ENCODE measurements around the gene ADAMTS17.
"Not testable (repeated sequence)": the region's sequence is repeated elsewhere in the genome, so short reads cannot be mapped to it uniquely, and the experiment has no call there.

The ADAMTS17 gene

DNA sequence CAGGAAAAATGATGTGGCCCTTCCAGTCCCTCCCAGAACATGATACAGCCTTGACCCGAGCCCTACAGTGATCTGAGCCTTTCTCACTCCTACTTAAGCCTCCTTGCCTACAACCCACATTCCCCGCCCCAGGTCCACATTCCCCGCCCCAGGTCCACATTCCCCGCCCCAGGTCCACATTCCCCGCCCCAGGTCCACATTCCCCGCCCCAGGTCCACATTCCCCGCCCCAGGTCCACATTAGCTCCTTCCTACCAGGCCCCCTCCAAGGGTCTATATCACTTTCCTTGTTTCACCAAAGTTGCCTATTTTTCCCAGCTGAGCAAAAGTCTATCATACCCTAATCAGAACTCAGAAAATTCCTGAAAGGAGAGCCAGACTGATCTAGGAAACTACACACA, 2.3 kb downstream of the ADAMTS17 start:
- not testable (repeated sequence) for DNase-seq (ENCODE audit: low read depth in 3 of 3)

DNA sequence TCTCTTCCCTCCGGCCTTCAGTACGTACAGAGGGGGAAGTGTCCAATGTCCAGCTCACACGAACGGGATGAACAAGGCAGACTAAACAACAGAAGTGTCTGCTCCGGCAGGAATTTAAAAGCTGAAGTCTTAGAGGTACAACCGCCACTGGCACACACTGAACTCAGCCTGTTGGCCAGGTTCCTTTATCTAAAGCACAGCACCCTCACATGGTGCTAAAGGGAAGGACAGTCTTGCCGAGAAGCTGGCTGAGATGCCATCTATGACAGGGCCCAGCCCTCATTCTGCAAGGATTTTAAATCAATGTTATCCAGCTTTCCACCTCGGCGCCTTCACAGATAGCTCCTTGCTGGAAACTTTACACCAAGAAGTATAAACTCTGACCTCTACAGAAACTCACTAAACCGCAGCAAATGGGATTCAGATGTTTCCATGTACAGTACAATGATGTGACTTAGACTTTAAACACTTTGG, 2.8 kb downstream of the ADAMTS17 start:
- DNase-seq (ENCODE audit: low read depth in 3 of 3), result no peak

DNA sequence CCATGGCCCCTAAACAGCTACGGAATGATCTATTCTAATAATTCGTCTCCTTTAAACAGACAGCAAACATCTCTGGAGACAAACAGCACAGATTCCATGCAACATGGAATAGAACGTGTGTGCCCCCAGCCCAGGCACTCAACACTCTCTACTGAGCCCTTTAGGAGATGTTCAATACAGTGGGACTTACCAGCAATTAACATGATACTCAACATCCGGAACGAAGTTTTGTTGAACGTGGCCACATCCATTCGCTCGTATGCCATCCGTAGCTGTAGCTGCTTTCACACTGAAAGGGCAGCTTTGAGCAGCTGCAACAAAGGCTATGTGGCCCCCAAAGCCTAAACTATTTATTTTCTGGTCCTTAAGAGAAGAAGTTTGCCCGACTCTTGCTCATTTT, 3.5 kb downstream of the ADAMTS17 start:
- no peak for DNase-seq (ENCODE audit: low read depth in 3 of 3)

DNA sequence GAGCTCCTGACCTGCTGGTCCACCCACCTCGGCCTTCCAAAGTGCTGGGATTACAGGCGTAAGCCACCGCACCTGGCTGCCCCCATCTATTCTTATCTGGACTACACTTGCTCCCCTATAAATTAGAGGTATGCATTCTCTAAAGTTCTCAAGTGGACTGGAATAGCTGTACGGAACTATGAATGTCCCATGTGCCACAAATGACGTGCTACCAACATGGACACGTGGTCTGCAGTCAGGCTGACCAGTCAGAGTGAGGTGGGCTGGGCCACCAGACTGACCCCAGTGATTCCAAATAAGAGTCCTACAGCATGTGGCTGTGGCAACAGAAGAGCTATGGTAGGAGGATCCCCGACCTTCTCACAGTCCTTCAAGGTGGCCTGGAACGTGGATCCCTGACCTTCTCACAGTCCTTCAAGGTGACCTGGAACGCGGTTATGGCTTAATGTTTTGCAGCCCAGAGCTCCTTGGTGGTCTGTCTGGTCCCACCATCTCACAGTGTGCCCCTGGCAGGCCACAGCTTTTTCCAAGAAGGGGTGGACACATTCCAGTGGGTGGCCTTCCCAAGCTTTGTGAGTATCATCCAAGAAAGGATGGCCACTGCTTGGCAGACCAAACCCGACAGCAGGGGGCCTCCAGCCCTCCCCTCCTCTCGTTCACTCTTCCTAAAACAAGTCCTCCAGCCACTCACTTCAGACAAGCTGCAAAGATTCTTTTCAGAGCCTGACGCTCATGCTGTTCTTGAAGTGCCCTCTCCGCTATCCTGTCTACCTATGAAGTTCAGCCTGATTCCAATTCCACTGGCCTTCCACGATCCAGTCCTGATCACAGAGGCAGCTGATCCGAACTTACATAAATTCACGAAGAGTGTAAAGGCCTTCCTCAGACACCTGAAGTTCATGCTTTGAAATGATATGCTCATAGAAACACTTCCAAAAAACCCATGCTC, 4.4 kb downstream of the ADAMTS17 start:
- no peak for DNase-seq (ENCODE audit: low read depth in 3 of 3)

DNA sequence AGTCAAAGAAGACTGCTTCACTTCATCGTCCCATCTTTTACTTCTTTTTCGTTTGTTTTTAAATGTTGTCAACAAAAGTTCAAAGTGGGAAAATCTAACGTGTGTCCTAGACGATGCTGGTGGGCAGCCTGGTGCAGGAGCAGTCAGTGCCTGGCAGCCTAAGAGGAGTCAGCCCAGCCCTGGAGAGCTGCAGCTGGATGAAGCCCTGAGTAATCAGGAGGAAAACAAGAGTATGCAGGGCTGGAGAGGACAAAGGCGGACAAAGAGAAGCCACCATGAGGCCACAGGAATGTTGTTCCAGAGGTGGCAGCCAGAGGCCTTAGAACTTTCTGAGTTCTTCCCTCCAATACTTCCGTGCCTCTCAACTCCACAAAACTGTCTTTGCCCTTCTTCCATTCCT, 5.7 kb downstream of the ADAMTS17 start:
- no peak for DNase-seq (ENCODE audit: low read depth in 3 of 3)

DNA sequence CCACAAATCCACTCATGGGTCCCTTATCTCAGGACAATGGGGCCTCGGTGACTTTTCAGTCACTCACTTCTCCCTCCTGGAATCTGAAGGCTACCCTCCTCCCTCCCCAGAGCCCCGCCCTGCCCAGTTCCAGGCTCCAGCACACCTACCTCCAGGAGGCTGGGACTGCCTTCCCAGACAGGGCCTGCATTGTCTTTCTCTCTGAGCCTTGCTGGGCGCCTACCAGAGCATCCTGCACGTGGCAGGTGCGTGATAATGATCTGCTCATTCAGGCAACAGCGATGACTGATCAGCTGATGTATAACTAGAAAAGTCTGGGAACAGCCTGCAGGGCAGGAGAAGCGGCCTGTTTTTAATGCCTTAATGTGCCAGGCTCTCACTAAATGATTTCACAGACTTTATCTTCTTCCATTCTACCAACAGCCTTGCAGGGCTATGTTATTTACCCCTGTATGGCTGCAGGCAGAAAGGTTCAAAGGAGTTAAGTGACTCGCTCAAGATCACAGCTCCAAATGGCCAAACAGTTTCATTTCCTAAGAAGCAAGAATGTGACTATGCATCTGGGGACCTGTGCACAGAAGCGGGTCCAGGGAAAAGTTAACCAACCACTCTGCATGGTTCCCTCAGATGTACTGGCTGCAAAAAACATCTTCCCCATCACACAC, 6.3 kb downstream of the ADAMTS17 start:
- no peak for DNase-seq (ENCODE audit: low read depth in 3 of 3)

DNA sequence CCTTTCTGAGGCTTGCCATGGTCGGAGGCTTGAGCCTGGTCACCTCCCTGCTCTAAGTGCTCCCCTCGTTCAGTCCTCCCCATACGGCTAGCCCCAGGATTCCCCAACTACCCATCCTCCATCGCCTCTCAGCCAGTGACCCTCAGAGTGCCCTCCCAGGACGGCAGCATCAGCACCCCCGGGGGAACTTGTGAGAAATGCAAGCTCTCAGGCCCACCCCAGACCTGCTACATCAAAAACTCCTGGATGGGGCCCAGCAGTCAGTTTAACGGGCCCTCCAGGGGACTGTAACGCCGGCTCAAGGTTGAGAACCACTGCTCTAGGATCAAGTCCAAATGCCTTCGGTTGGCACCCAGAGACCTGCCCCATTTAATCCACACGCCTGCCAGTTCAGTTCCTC, 6.9 kb downstream of the ADAMTS17 start:
- DNase-seq (ENCODE audit: low read depth in 3 of 3), result no peak

DNA sequence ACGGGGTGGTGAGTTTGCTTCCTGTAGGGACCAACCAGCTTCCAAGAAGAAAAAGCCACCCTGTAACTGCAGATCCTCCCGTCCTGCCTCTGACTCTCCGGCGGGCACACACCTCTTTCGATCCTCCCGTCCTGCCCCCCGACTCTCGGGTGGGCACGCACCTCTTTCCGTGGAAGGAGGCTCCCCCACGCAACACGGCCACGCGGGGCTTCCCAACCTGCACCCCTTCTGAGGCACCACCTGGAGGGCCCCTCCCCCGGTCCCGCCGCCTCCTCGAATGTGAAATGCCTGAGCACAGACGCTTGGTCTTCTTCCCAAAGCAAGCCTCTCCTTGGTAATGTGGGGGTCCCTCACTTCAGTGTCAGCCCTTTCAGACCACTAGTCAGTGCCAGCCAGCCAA, 7.3 kb downstream of the ADAMTS17 start:
- no peak for DNase-seq (ENCODE audit: low read depth in 3 of 3)

DNA sequence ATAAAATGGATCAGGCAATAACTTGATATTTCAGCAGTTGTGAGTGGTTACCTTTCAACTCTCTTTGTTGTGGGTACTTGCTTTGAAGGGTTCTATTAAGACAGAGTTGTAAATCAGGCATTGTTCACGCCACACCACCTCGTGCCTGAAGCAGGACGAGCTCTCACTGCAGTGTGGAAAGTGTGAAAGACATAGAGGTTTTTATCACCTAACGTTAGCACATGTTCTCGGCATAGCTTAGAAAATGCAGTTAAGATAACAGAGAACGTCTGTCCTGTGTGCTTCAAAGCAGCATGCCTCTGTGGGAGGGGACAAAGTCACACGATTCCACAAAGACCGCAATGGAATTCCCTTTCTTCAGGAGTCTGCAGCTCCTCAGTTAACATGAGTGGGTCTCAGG, 7.8 kb downstream of the ADAMTS17 start:
- no peak for DNase-seq (ENCODE audit: low read depth in 3 of 3)

DNA sequence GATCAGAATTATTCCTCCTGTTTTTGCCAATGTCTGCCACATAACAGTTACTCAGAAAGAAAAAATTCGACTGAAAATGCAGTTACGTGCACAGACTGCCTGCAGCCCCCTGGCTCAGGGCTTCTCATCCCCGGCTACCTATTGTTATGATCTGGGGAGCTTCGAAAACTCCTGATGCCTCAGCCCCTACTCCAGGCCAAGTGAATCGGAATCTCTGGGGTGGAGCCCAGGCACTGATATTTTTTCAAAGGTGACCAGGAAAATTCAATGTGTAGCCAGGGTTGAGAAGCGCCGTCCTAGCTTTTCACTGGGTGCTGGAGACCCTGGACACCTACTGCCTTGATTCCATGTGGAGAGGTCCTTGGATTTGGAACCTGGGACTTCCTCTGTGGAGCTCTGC, 8.5 kb downstream of the ADAMTS17 start:
- no peak for DNase-seq (ENCODE audit: low read depth in 3 of 3)

DNA sequence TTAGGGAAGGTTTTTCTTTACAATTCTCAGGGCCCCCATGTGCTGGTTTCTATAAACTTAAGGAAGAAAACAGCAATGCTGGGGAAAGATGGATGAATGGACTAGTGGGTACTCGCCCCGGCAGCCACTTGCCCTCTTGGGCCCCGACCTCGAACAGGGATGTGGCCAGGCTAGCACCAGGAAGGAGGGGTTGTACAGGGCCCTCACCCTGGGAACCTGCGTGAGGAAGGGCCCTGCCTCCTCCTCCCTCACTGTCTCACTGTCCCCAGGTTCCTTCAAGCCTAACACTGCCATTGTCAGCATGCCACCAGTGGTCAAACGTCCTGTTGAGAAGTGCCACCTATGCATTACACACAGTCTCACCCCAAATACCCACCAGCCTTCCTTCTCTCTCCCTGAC, 9.1 kb downstream of the ADAMTS17 start:
- DNase-seq (ENCODE audit: low read depth in 3 of 3), result no peak

DNA sequence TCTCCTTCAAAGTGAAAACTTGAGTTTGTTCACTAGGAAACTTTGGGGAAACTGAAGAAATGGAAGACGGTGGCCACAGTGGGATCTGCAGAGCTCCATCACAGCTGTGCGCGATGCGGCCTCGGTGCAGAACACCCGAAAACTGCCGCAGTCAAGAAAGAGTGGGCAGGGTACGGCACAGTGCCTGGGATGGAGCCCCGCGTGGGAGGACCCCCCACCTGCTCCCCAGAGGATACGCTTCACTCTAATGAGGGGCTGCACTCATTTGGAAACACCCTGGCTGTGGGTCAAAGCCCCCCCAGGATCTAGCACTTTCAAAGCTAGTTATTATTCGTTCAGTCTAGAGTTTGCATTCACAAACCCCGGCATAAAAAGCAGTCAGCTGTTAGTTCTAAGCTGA, 9.5 kb downstream of the ADAMTS17 start:
- DNase-seq (ENCODE audit: low read depth in 3 of 3), result no peak

DNA sequence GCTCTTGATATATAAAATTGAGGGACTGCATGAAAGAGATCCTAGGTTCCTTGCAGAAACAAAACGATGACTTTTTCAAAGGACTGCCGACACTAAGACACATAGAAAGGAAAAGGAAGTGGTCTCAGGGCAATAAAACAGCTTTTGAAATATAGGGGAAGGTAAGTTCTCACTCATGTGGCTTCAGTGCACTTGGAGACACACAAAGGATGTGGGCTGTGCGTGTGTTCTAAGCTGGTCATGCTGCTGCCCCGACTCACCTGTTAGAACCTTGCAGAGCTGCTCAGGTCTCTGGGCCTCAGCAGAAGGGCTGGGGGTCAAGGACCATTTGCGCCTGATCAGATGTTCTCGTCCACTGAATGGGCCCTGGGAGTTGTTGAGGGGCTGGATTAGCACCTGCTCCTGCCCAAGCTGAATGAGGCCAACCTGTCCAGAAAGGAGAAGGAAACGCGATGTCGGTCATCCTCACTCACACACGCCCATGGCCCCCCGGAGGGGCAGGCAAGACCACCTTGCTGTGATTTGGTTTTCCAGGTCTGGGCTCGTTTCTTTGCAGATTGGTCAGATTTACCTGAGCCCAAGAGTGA, 11.1 kb downstream of the ADAMTS17 start:
- DNase-seq (ENCODE audit: low read depth in 3 of 3), result no peak

DNA sequence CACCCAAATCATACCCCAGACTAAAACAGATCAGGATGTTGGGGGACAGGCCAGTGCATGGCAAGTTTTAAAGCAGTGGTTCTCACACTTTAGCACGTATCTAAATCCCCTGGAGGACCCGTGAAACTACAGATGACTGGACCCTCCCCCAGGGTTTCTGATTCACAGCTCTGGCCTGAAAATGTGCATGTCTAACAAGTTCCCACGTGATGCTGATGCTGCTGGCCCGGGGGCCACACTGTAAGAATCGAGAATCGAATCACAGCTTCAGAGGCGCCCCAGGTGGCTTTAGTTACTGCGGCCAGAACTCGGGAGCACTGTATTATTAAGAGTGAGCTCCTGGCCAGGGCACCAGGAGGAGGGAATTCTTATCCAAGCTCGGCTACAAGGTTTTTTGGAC, 11.6 kb downstream of the ADAMTS17 start:
- DNase-seq (ENCODE audit: low read depth in 3 of 3), result no peak

DNA sequence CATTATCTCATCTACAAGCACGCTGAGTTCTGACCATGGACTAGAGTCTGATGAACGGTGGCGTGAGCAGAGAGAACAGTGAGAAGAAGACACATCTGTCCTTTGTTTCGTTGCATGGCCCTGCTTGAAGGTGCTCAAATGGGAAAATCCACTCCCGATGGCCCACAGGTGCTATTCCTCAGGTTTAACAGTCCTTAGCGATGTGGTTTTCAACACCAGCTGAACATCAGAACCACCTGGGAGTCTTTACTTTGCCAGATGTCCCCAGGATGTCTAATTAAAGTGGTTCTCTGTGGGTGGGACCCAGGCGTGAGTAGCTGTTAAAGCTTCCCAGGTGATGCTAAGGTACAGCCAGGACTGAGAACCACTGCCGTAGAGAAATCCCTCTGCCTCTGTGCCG, 13.0 kb downstream of the ADAMTS17 start:
- no peak for DNase-seq (ENCODE audit: low read depth in 3 of 3)

DNA sequence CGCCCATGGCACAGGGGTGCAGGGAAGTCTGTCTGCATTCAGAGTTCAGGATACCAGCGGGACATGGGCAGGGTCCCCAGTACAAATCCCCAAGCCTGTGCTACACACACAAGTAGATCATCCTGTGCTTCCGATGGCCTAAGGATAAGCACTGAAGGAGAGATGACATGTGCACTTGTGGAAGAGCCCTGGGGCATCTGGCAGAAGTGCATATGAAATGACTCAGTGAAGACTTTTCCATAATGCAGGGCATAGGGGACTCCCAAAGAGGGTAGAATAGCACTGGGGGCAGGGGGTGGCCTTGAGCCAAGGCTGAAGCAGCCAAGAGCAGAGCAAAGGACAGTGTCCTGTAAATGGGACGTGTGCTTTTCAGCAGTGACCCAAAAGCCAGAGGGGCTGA, 22.9 kb downstream of the ADAMTS17 start:
- no peak for DNase-seq (ENCODE audit: low read depth in 3 of 3)

DNA sequence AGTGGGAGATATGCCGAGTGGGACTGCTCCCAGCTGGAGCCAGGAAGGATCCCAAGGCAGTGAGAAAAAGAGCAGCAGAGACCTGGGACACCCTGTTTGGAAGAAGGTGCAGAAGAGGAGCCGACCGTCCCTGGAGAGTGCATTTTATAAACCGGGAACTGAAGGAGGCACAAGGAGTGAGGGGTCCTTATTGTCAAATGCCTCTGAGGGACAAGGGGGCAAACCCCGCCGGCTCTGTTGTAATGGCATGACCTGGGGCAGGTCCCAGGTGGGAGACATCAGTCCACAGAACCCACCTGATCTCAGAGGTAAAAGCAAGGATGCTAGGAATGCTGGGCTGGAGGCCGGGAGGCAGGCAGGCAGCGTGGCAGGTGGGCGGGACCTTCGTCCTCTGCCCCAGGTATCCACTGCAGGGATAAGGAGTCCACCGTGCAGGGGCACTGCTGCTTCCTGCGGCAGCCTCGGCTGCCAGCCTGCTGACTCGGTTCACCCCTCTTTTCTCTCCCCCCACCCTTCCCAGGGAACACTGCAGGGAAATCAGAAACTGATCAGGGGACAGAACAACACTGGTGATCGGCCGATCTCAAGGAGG, 26.9 kb downstream of the ADAMTS17 start:
- no peak for DNase-seq (ENCODE audit: low read depth in 3 of 3)

DNA sequence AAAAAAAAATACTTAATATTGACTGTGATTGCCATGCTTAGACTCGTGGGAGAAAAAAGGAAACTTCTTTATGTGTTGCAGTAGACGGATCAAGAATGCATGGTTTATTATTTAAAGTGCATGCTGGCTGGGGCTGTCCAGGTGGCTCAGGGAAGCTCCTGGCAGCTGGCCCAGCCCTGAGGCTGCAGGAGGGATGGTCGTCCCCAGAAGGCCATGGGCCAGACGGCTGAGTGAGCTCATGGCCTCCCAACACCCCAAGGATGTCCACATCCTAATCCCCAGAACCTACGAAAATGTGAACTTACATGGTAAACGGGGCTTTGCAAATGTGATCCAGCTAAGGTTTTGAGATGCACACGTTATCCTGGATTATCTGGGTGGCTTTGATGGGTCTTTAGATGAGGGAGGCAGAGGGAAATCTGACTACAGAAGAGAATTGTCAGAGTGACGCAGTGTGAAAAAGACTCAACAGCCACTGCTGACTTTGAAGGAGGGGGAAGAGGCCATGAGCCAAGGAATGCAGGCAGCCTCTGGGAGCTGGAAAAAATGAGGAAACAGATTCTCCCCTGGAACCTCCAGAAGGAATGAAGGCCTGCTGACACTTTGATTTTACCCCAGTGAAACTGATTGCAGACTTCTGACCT, 29.8 kb downstream of the ADAMTS17 start:
- no peak for DNase-seq (ENCODE audit: low read depth in 3 of 3)

DNA sequence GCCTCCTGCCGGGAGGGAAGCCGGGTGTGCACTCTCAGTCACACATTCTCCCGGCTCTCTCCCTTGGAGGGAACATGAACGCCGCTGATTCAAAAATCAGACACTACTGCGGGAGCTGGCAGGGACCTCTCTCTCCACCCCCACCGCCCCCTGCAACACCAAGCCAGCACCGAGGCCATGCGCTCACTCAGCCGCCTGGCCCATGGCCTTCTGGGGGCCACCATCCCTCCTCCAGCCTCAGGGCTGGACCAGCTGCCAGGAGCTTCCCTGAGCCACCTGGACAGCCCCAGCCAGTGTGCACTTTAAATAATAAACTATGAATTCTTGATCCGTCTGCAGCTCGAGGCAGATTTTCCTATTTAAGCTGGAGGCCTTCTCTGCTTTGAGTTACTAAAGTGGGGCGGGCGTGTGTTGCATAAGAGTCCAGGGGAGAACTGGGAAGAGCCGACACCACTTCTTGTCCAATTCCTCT, 30.6 kb downstream of the ADAMTS17 start:
- DNase-seq (ENCODE audit: low read depth in 3 of 3), result no peak

DNA sequence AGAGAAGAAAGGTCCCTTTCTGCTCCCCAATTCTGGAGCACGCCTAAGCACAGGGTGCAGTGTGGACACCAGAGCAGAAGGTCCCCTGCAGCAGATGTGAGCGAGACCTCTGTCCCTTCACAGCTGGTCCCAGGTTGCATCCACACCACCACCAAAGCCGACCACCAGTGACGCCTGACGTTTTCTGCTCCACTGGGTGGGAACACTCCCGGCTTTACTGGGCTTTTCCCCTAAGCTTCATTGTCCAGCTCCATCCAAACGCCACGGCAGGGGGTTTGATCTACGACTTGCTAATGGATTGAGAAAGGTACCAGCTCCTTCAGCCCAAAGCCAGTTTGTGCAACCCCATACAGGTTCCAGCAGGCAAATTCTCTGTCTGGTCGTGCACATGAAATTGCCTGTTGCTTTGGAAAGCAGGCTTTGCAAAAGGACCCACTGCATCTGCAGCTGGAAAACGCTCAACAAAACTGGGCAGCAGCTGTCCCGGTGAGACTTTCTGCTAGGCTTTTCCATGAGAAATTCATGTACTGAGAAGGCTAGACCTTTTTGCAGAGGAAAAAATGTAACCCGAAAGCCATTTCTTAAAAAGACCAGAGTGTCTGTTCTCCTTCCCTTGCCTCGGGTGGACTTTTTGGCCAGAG, 31.1 kb downstream of the ADAMTS17 start:
- DNase-seq (ENCODE audit: low read depth in 3 of 3), result no peak

DNA sequence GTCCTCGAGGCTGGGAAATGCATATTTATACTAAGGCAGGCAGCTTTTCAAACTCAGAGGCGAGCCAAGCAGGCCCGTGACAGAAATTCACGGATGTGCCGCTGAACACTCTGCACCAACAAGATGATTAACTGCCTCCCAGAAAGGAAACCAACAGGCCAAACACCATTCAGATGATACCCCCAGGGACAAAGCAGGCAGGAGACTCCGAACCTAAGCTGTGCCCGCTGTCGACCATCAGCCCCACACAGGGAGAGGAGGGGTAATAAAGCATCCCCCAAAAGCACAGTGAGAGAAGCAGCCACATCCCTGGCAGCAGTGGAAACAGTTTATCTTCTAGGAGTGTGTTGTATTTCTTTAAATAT, 31.8 kb downstream of the ADAMTS17 start:
- no peak for DNase-seq (ENCODE audit: low read depth in 3 of 3)

All from stimulated activated CD4-positive, alpha-beta T cell treated with anti-CD3 and anti-CD28 coated beads, TNF-alpha, amount 100 ng/mL, for 4 hours (primary cell).